ENCODE measurements around the gene ZC2HC1B. TPM values are rescaled to one million over a fixed set of nuclear protein-coding genes. Genes with fewer than 3 reads are reported as not detected.

ZC2HC1B gene
- total and polyA plus RNA-seq, 3 experiments from 2014 or later, result not detected

DNA sequence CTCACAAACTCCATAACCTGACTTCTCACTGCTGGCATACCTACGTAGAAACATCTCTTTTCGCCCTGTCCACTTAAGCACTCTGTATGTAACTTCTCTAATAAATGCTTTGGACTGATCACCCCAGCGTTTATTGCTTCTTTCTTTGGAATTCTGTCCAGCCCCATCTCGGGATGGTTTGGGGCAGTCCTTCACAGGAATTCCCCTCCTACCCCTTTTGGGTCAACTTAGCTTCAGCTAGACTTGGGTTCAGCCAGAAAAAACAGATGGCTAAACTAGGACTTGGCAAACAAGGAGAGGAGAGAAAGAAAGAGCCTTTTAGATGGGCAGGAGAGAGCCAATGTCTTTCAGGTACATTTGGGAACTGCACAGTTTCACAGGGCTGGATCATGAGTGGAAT is 25.1 kb upstream of the ZC2HC1B start:
- POLR2A ChIA-PET, result no interaction called here
- peak overlapping the region in 1 of 7 donors; percentile 62 for H3K4me3 Mint-ChIP-seq

DNA sequence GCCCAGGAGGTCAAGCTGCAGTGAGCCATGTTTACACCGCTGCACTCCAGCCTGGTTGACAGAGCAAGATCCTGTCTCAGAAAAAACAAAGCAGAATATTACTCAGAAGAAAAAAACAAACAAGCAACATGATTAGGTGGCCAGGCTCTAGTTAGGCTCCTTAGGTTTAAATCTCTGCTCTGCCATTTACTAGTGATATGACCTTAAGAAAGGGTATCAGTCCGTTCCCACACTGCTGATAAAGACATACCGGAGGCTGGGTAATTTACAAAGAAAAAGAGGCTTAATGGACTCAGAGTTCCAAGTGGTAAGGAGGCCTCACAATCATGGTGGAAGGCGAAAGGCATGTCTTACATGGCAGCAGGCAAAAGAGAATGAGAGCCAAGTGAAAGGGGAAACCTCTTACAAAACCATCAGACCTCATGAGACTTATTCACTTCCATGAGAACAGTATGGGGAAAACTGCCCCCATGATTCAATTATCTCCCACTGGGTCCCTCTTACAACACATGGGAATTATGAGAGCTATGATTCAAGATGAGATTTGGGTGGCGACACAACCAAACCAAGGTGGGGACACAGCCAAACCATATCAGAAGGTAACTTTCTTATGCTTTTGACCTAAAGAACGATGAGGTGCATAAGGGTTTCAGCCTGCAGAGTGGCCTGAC is 23.5 kb upstream of the ZC2HC1B start:
- Histone ChIP-seq H3K36me3 (ENCODE audit: insufficient read depth, low read length) (peaks cover 10% of the 10 kb centered on the region), H3K4me1 (ENCODE audit: insufficient read depth, low read length) (peaks cover 22% of the 10 kb centered on the region), H3K4me3 (ENCODE audit: low read length) (no peak overlapping the region), H3K9me3 (ENCODE audit: low read length) (no peaks in the 10 kb centered on the region), H3K27me3 (ENCODE audit: insufficient read depth, low read length, poor library complexity, severe bottlenecking) (no peaks in the 10 kb centered on the region), H3K27ac (ENCODE audit: low read depth, low read length) (no peak overlapping the region)
- no peak for DNase-seq
- H3K27ac Mint-ChIP-seq, result peak overlapping the region in 4 of 8 donors; percentile 51 to 79 (median 56)
- H3K27me3 Mint-ChIP-seq, result peaks cover 0 to 3% of the 10 kb centered on the region in 2 donors
- peaks cover 1 to 28% (median 2%) of the 10 kb centered on the region in 3 donors for H3K36me3 Mint-ChIP-seq
- ChIA-PET CTCF (no interaction called here), POLR2A (no interaction called here)
- peaks cover 20 to 24% (median 23%) of the 10 kb centered on the region in 3 donors for H3K4me1 Mint-ChIP-seq
- no peaks in the 10 kb centered on the region for H3K9me3 Mint-ChIP-seq
- peak overlapping the region in 5 of 7 donors; percentile 13 to 73 (median 36) for H3K4me3 Mint-ChIP-seq

More for the DNA sequence above, 25.1 kb upstream of the ZC2HC1B start:
- Histone ChIP-seq H3K4me3 (ENCODE audit: low read length) (no peak overlapping the region), H3K4me1 (ENCODE audit: insufficient read depth, low read length) (peaks cover 12% of the 10 kb centered on the region), H3K36me3 (ENCODE audit: insufficient read depth, low read length) (no peaks in the 10 kb centered on the region), H3K27ac (ENCODE audit: low read depth, low read length) (no peak overlapping the region), H3K27me3 (ENCODE audit: insufficient read depth, low read length, poor library complexity, severe bottlenecking) (no peaks in the 10 kb centered on the region), H3K9me3 (ENCODE audit: low read length) (no peaks in the 10 kb centered on the region)
- H3K36me3 Mint-ChIP-seq, result peaks cover 0 to 15% (median 0%) of the 10 kb centered on the region in 3 donors
- CTCF ChIA-PET, result no interaction called here
- peaks cover 13 to 16% (median 15%) of the 10 kb centered on the region in 3 donors for H3K4me1 Mint-ChIP-seq
- peaks cover 0 to 3% of the 10 kb centered on the region in 2 donors for H3K27me3 Mint-ChIP-seq
- H3K27ac Mint-ChIP-seq, result peak overlapping the region in 2 of 8 donors; percentile 6 to 13
- no peak for DNase-seq
- H3K9me3 Mint-ChIP-seq, result no peaks in the 10 kb centered on the region

DNA sequence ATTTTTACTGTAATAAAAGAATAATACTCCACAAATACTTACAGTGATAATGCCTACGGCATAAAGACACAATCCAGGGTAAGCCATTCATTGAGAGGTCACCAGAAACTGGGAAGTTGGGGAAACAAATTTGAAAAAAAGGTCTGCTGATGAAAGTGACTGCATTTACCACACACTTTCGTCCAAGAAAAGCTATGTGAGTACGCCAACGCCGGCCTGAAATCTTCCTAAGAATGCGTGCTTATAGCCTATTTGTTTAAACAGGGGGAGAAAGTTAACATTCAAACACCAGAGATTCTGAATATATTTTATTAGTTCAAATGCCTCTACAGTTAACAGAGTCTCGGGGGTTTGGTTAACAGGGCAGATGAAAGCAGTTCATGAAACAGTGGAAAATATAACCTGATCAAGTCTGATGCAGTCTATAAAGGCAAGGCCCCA is 21.8 kb upstream of the ZC2HC1B start:
- Mint-ChIP-seq H3K27me3 (peaks cover 0 to 3% of the 10 kb centered on the region in 2 donors), H3K36me3 (peaks cover 5 to 43% (median 8%) of the 10 kb centered on the region in 3 donors), H3K9me3 (no peaks in the 10 kb centered on the region), H3K4me3 (peak overlapping the region; percentile 88 to 98 (median 94)), H3K27ac (peak overlapping the region; percentile 94 to 99 (median 98)), H3K4me1 (peaks cover 23 to 34% (median 28%) of the 10 kb centered on the region in 3 donors)
- H3K27ac ChIP-seq (ENCODE audit: low read depth, low read length), result peak overlapping the region; percentile 96
- CTCF ChIA-PET, result interaction anchor here (0.9 to 1.3 kb wide), 5 partner anchors 8 to 267 kb away, joined by 3 to 4 read pairs (median 3); no protein-coding TSS in a partner anchor
- peaks cover 27% of the 10 kb centered on the region for H3K36me3 ChIP-seq (ENCODE audit: insufficient read depth, low read length)
- POLR2A ChIA-PET, result interaction anchor here (0.6 to 1.2 kb wide), 6 partner anchors 16 to 392 kb away, joined by 3 to 5 read pairs (median 4); partner anchors contain the start of genes ADAT2, PEX3 and SF3B5
- DNase-seq, result no peak
- peak overlapping the region; percentile 95 for H3K4me3 ChIP-seq (ENCODE audit: low read length)
- no peaks in the 10 kb centered on the region for H3K27me3 ChIP-seq (ENCODE audit: insufficient read depth, low read length, poor library complexity, severe bottlenecking)
- no peaks in the 10 kb centered on the region for H3K9me3 ChIP-seq (ENCODE audit: low read length)
- peaks cover 22% of the 10 kb centered on the region for H3K4me1 ChIP-seq (ENCODE audit: insufficient read depth, low read length)

DNA sequence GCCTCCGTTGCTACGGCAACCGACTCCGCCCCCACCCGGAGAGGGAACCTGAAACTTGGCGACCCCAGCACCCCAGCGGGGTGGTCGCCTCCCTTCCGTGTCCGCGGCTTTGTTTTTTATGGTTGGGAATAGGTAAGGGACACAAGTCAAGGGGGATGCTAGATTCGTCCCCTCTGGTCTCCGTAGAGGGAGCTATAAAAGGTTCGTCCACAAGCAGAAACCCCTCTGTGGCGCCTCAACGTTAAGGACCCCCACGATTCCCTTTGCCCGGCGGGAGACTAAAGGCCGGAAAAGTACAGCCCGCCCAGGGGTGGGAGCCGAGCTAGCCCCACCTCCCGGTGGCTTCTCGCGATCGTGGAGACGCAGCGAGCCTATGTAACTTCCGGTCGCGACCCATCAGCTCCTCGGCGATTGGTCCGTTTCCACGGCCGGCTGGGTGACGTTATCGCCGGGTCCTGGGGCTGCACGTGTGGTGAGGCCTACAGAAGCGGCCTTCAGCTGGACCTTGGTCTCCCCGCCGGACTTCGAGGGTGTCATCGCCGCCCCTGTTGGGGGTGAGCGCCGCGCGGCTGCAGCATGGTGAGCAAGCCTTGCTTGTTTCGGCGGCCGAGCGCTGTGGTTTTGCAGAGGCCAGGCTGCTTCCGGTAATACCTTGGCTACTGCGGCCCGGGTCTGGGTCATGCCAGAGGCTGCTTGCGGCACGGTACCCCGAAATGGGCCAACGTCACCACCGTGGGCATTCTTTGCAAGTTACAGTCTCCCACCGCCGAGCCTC is 21.2 kb upstream of the ZC2HC1B start, which contains the start of gene LTV1:
Gene LTV1 (plus strand): TSS at position 437 of the 775 bp plus-strand sequence. CDS start 140 bp downstream, at position 577.
- H3K4me1 Mint-ChIP-seq, result peaks cover 23 to 38% (median 28%) of the 10 kb centered on the region in 3 donors
- no peaks in the 10 kb centered on the region for H3K27me3 ChIP-seq (ENCODE audit: insufficient read depth, low read length, poor library complexity, severe bottlenecking)
- peak within 1 kb of the TSS; percentile 95 for H3K4me3 ChIP-seq (ENCODE audit: low read length)
- peak within 1 kb of the TSS; percentile 94 to 99 (median 98) for H3K27ac Mint-ChIP-seq
- H3K36me3 ChIP-seq (ENCODE audit: insufficient read depth, low read length), result peaks cover 32% of the 10 kb centered on the region
- H3K9me3 ChIP-seq (ENCODE audit: low read length), result no peaks in the 10 kb centered on the region
- ChIA-PET POLR2A (interaction anchor here (0.6 to 1.2 kb wide), 6 partner anchors 16 to 392 kb away, joined by 3 to 5 read pairs (median 4); partner anchors contain the start of genes ADAT2, PEX3 and SF3B5), CTCF (interaction anchor here (0.9 to 2.2 kb wide), 6 partner anchors 8 to 330 kb away, joined by 3 to 7 read pairs (median 4); no protein-coding TSS in a partner anchor)
- peak within 1 kb of the TSS; percentile 96 for H3K27ac ChIP-seq (ENCODE audit: low read depth, low read length)
- peaks cover 5 to 48% (median 10%) of the 10 kb centered on the region in 3 donors for H3K36me3 Mint-ChIP-seq
- peak within 1 kb of the TSS; percentile 88 to 98 (median 94) for H3K4me3 Mint-ChIP-seq
- peaks cover 0 to 3% of the 10 kb centered on the region in 2 donors for H3K27me3 Mint-ChIP-seq
- peaks cover 22% of the 10 kb centered on the region for H3K4me1 ChIP-seq (ENCODE audit: insufficient read depth, low read length)
- H3K9me3 Mint-ChIP-seq, result no peaks in the 10 kb centered on the region
- peak; percentile 89 to 95 (median 90) for DNase-seq

DNA sequence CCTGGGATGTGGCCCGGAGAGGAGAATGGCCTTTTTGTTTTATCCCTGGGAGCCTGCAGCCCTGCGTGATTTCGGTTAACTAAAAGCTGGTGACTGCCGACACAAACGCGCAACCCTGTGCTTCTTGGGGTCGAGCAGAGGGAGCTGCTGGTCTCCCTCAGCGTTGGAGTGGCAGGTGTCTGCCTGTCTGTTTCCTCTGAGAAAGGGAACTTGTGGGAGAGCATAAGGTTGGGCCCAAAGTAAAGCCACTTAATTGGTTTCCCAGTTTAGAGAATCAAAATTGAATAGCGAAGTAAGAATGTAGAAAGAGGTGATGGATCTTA is 20.6 kb upstream of the ZC2HC1B start:
- CTCF ChIA-PET, result interaction anchor here (0.9 to 2.2 kb wide), 6 partner anchors 9 to 330 kb away, joined by 3 to 7 read pairs (median 4); no protein-coding TSS in a partner anchor
- Mint-ChIP-seq H3K4me3 (peak overlapping the region; percentile 88 to 98 (median 94)), H3K27ac (peak overlapping the region; percentile 94 to 99 (median 98)), H3K36me3 (peaks cover 5 to 53% (median 16%) of the 10 kb centered on the region in 3 donors), H3K4me1 (peaks cover 26 to 42% (median 32%) of the 10 kb centered on the region in 3 donors), H3K27me3 (peaks cover 0 to 3% of the 10 kb centered on the region in 2 donors), H3K9me3 (no peaks in the 10 kb centered on the region)
- Histone ChIP-seq H3K4me3 (ENCODE audit: low read length) (peak overlapping the region; percentile 95), H3K27me3 (ENCODE audit: insufficient read depth, low read length, poor library complexity, severe bottlenecking) (no peaks in the 10 kb centered on the region), H3K27ac (ENCODE audit: low read depth, low read length) (peak overlapping the region; percentile 96), H3K9me3 (ENCODE audit: low read length) (no peaks in the 10 kb centered on the region), H3K4me1 (ENCODE audit: insufficient read depth, low read length) (peaks cover 22% of the 10 kb centered on the region), H3K36me3 (ENCODE audit: insufficient read depth, low read length) (peaks cover 36% of the 10 kb centered on the region)
- DNase-seq, result no peak
- POLR2A ChIA-PET, result interaction anchor here (0.7 to 1.2 kb wide), 4 partner anchors 220 to 509 kb away, joined by 3 to 5 read pairs (median 4); no protein-coding TSS in a partner anchor

DNA sequence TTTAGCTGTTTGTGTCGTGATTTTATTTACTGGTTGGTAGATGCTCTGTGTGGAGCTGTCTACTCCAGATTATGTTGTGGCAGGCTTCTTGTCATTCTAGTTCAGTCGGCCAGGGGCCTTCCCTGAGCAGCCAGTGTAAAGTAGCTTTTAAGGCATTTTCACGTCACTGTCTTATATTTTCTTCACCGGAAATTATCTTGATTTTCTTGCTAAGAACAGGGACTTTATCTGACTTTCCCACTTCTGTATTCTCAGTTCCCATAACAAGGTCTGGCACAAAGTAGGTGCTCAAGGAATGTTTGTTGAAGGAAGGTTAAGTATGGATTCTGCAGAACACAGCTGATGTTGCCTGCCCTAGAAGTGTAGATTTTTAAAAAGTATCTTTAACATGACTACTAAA is 20.3 kb upstream of the ZC2HC1B start:
- Mint-ChIP-seq H3K27ac (peak overlapping the region; percentile 94 to 99 (median 98)), H3K36me3 (peaks cover 5 to 57% (median 17%) of the 10 kb centered on the region in 3 donors), H3K9me3 (no peaks in the 10 kb centered on the region), H3K27me3 (peaks cover 0 to 3% of the 10 kb centered on the region in 2 donors), H3K4me3 (peak overlapping the region; percentile 88 to 98 (median 94)), H3K4me1 (peaks cover 26 to 46% (median 35%) of the 10 kb centered on the region in 3 donors)
- no peak for DNase-seq
- H3K4me1 ChIP-seq (ENCODE audit: insufficient read depth, low read length), result peaks cover 22% of the 10 kb centered on the region
- peaks cover 36% of the 10 kb centered on the region for H3K36me3 ChIP-seq (ENCODE audit: insufficient read depth, low read length)
- H3K27me3 ChIP-seq (ENCODE audit: insufficient read depth, low read length, poor library complexity, severe bottlenecking), result no peaks in the 10 kb centered on the region
- H3K27ac ChIP-seq (ENCODE audit: low read depth, low read length), result peak overlapping the region; percentile 96
- no peaks in the 10 kb centered on the region for H3K9me3 ChIP-seq (ENCODE audit: low read length)
- peak overlapping the region; percentile 95 for H3K4me3 ChIP-seq (ENCODE audit: low read length)
- POLR2A ChIA-PET, result interaction anchor here (0.7 to 0.8 kb wide), 2 partner anchors 308 to 509 kb away, joined by 3 to 4 read pairs; no protein-coding TSS in a partner anchor
- CTCF ChIA-PET, result interaction anchor here (1.3 to 2.2 kb wide), 3 partner anchors 9 to 331 kb away, joined by 4 to 7 read pairs (median 4); no protein-coding TSS in a partner anchor

DNA sequence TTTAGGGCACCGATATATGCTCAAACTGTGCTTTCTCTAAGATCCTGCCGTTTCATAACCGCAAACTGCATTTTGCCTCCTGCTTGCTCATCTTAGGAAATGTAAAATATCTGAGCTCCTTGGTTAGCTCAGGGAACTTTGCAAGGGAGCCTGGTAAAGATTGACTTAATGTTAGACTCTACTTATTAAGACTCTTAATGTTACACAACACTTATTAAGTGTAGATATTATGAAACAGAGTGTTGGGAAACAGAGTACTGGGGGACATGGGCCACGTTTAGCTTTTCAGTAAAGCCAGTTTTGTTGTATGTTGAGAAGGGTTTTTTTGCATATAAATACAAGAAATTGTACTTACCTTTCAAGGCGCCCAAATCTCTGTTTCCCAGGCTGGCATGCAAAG is 19.2 kb upstream of the ZC2HC1B start:
- peaks cover 30 to 55% (median 46%) of the 10 kb centered on the region in 3 donors for H3K4me1 Mint-ChIP-seq
- peaks cover 11 to 67% (median 27%) of the 10 kb centered on the region in 3 donors for H3K36me3 Mint-ChIP-seq
- POLR2A ChIA-PET, result interaction anchor here (0.6 kb wide), 1 partner anchor 177 kb away, joined by 3 read pairs; no protein-coding TSS in a partner anchor

More for the DNA sequence above, 19.2 kb upstream of the ZC2HC1B start:
- no peak for DNase-seq
- Histone ChIP-seq H3K27ac (ENCODE audit: low read depth, low read length) (no peak overlapping the region), H3K4me3 (ENCODE audit: low read length) (no peak overlapping the region), H3K27me3 (ENCODE audit: insufficient read depth, low read length, poor library complexity, severe bottlenecking) (no peaks in the 10 kb centered on the region), H3K36me3 (ENCODE audit: insufficient read depth, low read length) (peaks cover 44% of the 10 kb centered on the region), H3K9me3 (ENCODE audit: low read length) (no peaks in the 10 kb centered on the region), H3K4me1 (ENCODE audit: insufficient read depth, low read length) (peaks cover 22% of the 10 kb centered on the region)
- no peaks in the 10 kb centered on the region for H3K9me3 Mint-ChIP-seq
- peak overlapping the region in 1 of 7 donors; percentile 75 for H3K4me3 Mint-ChIP-seq
- H3K27me3 Mint-ChIP-seq, result no peaks in the 10 kb centered on the region
- H3K27ac Mint-ChIP-seq, result peak overlapping the region in 1 of 8 donors; percentile 42
- CTCF ChIA-PET, result interaction anchor here (2.2 kb wide), 1 partner anchor 332 kb away, joined by 7 read pairs; no protein-coding TSS in a partner anchor
